KMS-11 (cell line): ENCODE measurements around the gene LRRTM2.
"Not testable (repeated sequence)": the region's sequence is repeated elsewhere in the genome, so short reads cannot be mapped to it uniquely, and the experiment has no call there.

Source experiments
- H2AFZ ChIP-seq: fragments of 200-600 bp; sonication (generic); 2 replicates; pipeline ENCODE4 v1.6.1; 2016; ENCODE audit warnings: antibody characterized with exemption, mixed run types, low read depth
- H3K27ac ChIP-seq: fragments of 200-600 bp; sonication (generic); 2 replicates; pipeline ENCODE4 v1.6.1; 2016; ENCODE audit warnings: mild to moderate bottlenecking, mixed run types
- H3K27me3 ChIP-seq: fragments of 200-600 bp; sonication (generic); 2 replicates; pipeline ENCODE4 v1.6.1; 2017; ENCODE audit warnings: mild to moderate bottlenecking, low read depth, mixed run types, moderate library complexity; ENCODE audit not compliant: insufficient read depth
- H3K36me3 ChIP-seq: fragments of 200-600 bp; sonication (generic); 2 replicates; pipeline ENCODE4 v1.6.1; 2017; ENCODE audit warnings: mild to moderate bottlenecking, mixed run types; ENCODE audit not compliant: insufficient read depth
- H3K4me1 ChIP-seq: fragments of 200-600 bp; sonication (generic); 2 replicates; pipeline ENCODE4 v1.6.1; 2016; ENCODE audit warnings: mild to moderate bottlenecking, low read depth, mixed run types; ENCODE audit not compliant: poor library complexity, severe bottlenecking
- H3K4me2 ChIP-seq: fragments of 200-600 bp; sonication (generic); 2 replicates; pipeline ENCODE4 v1.7.0; 2016; ENCODE audit warnings: mild to moderate bottlenecking, mixed run types
- H3K4me3 ChIP-seq: fragments of 200-600 bp; sonication (generic); IDR thresholded peaks from 2 replicates; pipeline ENCODE4 v1.6.1; 2017; ENCODE audit warnings: low read depth, low read length, mixed read lengths; ENCODE audit not compliant: insufficient read depth
- H3K79me2 ChIP-seq: fragments of 200-600 bp; sonication (generic); 2 replicates; pipeline ENCODE4 v1.6.1; 2016; ENCODE audit warnings: low read depth, mixed run types; ENCODE audit not compliant: insufficient read depth
- H3K9ac ChIP-seq: fragments of 200-600 bp; sonication (generic); 2 replicates; pipeline ENCODE4 v1.6.1; 2016; ENCODE audit warnings: mild to moderate bottlenecking, mixed run types
- H4K20me1 ChIP-seq: fragments of 200-600 bp; sonication (generic); 2 replicates; pipeline ENCODE4 v1.6.1; 2016; ENCODE audit warnings: mild to moderate bottlenecking, mixed run types; ENCODE audit not compliant: insufficient read depth
- CTCF ChIP-seq: fragments of 200-600 bp; sonication (generic); conservative IDR thresholded peaks from 2 replicates; pipeline ENCODE4 v1.6.1; 2017; ENCODE audit warnings: low read depth, mild to moderate bottlenecking, antibody characterized with exemption, low read length, moderate library complexity, mixed read lengths

The LRRTM2 gene

GRCh38 chr5:138840103-138840502 is 35.0 kb downstream of the LRRTM2 start:
- no peaks in the 10 kb centered on the region for H3K27me3 ChIP-seq
- H3K4me3 ChIP-seq = no peak overlapping the region
- no peaks in the 10 kb centered on the region for H4K20me1 ChIP-seq
- no peaks in the 10 kb centered on the region for H3K36me3 ChIP-seq
- H3K4me2 ChIP-seq = no peak overlapping the region
- no peak for TF ChIP-seq CTCF
- H3K27ac ChIP-seq = no peak overlapping the region
- H3K9ac ChIP-seq = no peak overlapping the region
- peaks cover 3% of the 10 kb centered on the region for H3K4me1 ChIP-seq
- no peaks in the 10 kb centered on the region for H3K79me2 ChIP-seq
- no peak overlapping the region for H2AFZ ChIP-seq

GRCh38 chr5:138837160-138837559 is 38.0 kb downstream of the LRRTM2 start:
- no peak overlapping the region for H3K27ac ChIP-seq
- H3K36me3 ChIP-seq = no peaks in the 10 kb centered on the region
- no peak overlapping the region for H2AFZ ChIP-seq
- H3K79me2 ChIP-seq = no peaks in the 10 kb centered on the region
- H3K9ac ChIP-seq = no peak overlapping the region
- H3K4me3 ChIP-seq = no peak overlapping the region
- no peak overlapping the region for H3K4me2 ChIP-seq
- H3K4me1 ChIP-seq = peaks cover 7% of the 10 kb centered on the region
- TF ChIP-seq CTCF = no peak
- H4K20me1 ChIP-seq = no peaks in the 10 kb centered on the region
- H3K27me3 ChIP-seq = no peaks in the 10 kb centered on the region

- H3K4me3 ChIP-seq, H3K27ac ChIP-seq: not testable (repeated sequence)
- peaks cover 19% of the 10 kb centered on the region for H3K4me1 ChIP-seq
These were observed 40.3 kb downstream of the LRRTM2 start for GRCh38 chr5:138834853-138835252.

GRCh38 chr5:138833726-138834480 is 41.2 kb downstream of the LRRTM2 start:
- Histone ChIP-seq H3K79me2 (no peaks in the 10 kb centered on the region), H3K36me3 (no peaks in the 10 kb centered on the region), H3K4me1 (peaks cover 19% of the 10 kb centered on the region), H3K27ac (no peak overlapping the region), H3K4me2 (no peak overlapping the region), H4K20me1 (no peaks in the 10 kb centered on the region), H2AFZ (no peak overlapping the region), H3K4me3 (no peak overlapping the region), H3K27me3 (no peaks in the 10 kb centered on the region), H3K9ac (no peak overlapping the region)
- no peak for TF ChIP-seq CTCF

More at GRCh38 chr5:138834853-138835252, 40.3 kb downstream of the LRRTM2 start:
- H3K79me2 ChIP-seq, H3K4me2 ChIP-seq, H2AFZ ChIP-seq, H3K27me3 ChIP-seq, H3K36me3 ChIP-seq, H4K20me1 ChIP-seq, H3K9ac ChIP-seq: not testable (repeated sequence)

- Histone ChIP-seq H3K4me1 (peaks cover 19% of the 10 kb centered on the region), H3K27ac (no peak overlapping the region), H2AFZ (no peak overlapping the region), H3K9ac (no peak overlapping the region), H3K27me3 (no peaks in the 10 kb centered on the region), H3K4me3 (no peak overlapping the region), H3K36me3 (no peaks in the 10 kb centered on the region), H3K79me2 (no peaks in the 10 kb centered on the region), H4K20me1 (no peaks in the 10 kb centered on the region), H3K4me2 (no peak overlapping the region)
- TF ChIP-seq CTCF = no peak
These were observed 42.1 kb downstream of the LRRTM2 start for GRCh38 chr5:138833080-138833479.
